AG20443 (cell line): ENCODE measurements around the gene UBE2E3.

Experiments
- DNase-seq: peaks from one replicate; pipeline ENCODE4 v3.0.0; 2012; ENCODE audit warnings: low spot score, mixed read lengths

The UBE2E3 gene

DNA sequence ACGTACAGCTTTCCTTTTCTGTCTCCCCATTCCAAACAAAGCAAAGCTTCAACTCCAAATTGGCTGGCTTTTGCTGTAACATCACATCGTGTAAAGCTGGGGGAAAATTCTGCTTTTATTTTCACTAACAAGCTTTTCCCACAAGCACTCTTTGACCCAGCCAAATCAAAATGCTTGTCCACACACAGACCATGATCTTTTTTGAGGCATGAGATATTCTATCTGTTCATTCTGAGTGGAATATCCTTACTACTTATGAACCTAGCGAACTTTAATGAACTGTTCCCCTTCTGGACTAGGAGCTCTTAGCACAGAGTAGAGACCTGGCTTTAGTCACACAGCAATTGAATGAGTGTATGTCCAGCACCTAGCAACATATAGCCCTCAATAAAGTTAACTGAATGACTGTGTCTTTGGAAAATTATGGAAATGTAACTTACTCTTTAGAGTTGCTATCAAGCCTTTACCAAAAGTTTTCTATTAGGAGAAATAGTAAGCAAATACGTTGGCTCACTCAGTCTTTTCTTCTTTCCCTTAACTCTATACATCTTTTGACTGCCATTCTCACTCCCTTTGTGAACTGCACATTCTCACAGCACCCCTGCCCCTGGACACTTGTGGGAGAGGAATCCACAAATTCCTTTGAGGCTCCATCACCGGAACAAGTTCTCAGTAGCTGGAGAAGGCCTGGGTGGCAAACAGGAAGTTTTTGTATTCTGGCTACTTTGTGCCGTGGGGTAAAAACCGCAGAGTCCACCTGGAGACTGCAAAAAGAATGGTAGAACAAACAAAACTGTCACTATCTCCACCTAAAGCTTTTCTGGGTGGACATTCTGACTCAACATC is 1.3 kb upstream of the UBE2E3 start:
- DNase-seq = peak; percentile 53

DNA sequence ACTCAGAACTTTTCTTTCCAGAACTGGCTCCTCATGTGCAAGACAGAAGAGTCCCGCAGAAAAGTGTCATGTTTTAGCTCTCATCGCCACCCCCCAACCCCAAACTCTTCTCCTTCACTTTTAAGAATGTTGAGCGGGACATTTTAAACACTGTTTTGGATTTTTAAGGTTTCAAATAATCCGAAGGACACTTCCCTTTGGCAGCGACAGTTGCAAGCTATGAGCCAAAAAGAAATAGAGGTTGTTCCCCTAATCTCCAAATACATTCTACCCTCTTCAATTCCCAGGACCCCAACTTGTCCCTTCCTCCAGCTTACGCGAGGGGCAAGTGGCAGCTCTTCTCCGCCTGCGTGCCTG is 678 bp upstream of the UBE2E3 start:
- no peak for DNase-seq

DNA sequence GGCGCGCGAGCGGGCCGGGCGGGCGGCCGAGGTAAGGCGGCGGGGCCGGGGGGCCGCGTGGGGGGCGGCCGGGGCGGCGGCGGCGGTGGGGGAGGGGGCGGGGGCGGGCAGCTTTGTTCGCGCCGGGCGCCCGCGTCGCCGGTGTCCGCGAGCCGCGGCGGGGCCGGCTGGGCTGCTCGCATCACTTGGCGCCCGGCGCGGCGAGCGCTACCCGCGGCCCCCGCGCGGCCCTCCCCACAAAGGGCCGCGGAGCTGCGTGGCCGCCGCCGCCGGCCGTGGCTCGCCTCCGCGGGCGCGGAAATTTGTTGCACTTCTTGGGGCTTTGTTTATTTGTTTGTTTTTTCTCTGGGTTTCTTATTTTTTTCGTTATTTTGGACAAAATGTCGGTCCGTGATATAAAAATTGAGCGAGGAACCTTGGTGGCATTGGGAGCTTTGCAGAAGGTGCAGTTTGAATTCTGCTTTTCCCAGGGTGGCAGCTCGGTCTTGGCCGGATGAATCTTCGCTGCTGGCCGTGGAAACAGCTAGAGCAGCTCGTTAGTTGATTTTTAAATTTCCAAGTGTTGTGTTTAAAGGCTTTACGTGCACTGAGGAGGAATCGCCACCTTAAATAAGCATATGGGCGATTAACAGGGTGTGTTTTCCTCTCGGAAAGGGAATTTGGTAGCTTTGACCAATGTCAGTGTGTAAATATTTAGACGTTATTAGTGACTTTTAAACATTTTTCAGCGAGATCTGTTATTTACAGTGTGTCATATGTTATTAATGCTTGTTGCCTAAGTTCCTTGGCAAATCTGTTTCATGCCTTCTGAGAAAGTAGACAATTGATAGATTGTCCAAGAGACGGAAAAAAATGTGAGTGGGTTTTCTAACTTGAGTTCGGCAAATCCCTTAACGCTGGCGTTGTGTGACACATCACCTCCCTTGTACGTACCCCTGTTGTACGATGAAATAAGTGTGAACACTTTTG is 822 bp downstream of the UBE2E3 start:
- peak; percentile 66 for DNase-seq

DNA sequence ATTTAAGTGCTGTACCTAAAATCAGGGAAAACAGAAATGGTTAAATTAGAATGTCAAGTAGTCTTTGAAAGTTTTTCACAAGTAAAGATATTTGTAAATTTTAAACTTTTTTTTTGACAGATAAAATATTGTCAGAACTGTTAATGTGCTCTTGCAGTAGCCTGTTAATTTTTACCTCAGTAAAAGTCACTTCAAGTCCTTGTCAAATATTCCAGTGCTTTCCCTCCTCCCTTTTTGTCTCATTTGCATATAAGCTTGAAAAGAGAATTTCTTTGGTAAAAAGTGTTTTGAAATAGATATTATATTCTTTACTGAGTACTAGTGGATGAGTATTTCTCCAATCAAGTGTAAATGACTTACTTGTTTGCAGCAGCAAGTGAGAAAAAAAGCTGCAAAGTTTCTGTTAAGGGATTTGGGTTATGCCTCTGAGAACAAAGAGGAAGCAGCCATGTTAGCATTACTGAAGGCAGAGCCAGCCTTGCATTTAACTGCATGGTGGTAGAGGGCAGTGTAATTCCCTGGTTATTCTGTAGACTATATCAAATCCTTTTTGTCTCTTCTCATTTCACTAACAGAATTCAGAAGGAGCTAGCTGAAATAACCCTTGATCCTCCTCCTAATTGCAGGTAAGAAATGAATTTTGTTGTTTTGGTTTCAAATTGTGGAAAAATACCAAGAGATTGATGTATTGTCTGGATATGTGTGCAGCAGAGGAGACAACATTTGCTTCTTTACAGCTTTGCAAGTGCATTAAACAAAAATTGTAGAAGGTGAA is 3.2 kb downstream of the UBE2E3 start:
- peak; percentile 39 for DNase-seq

DNA sequence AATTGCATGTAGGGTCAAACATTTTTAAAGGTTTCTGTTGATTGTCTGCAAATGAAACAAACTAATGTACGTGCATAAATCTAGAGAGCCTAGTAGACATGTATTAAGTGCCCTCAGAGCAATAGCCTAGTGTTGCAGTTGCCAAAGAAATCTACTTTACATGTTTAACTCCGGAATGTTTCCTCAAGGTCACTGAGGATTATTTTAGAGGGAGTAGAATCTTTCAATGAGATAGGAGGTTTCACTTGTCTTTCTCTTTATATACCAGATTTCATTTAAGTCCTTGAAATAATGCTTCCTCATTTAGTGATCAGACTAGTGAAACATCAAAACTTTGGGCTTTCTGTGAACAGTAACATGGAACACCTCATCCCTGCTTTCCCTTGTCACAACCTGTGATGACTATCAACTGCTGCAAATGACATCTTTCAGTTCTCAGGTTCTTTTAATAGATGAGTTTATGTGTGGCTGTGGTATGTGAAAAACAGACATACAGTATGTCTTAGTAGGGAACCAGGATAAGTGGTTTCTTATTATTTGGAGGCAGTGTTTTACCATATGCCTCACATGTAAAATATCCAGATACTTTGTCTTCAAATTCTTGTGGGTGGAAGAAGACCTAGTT is 5.5 kb downstream of the UBE2E3 start:
- DNase-seq = no peak

DNA sequence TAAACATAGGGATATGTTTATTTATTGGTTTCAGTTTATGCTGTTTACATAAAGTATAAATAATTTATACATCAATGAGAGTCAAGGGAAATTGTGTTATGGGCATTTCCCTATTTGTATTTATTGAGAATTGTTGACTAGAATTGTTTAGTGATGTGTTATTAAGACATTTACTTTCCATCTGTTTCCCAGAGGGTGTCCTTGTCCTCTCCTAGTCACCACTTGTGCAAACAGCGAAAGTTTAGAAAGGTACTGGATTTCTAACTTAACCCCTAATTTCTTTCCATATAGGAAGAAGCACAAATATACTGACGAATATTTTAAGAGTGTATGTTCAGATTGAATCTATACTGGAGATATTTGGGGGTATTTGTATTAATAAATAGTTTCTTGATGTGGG is 6.7 kb downstream of the UBE2E3 start:
- DNase-seq = no peak

DNA sequence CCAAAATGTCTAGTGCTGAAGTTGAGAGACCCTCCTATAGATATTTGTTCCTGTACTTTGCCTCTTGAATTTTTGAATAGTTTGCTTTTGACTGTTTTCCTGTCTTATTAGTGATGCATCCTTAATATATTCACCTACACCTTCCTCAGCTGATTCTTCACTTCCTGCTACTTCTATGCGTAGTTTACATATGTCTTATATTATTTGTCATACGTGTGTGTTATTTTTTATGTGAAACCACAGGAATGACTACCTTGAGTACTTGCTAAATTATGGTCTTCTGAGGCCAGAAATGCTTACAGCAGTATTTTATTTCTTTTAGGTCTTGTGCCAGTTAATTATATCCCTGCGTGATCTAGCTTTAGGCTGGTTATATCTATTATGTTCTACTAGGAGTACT is 9.9 kb downstream of the UBE2E3 start:
- no peak for DNase-seq

DNA sequence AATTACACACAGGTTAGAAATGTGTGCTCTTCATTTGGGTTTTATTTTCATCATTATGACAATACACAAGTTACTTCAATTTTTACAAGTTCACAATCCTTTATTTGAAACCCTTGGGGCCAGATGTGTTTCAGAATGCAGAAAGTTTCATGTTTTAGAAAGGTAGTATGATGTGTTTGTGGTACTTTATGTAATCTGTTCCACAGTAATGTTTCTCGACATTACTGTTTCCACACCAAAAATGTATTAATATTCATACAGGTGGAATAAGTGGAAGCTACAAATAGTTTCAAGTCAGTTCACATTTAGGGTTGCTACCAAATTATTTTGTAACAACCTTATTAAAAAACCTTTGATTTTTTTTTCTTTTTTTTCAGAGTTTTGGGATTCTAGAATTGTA is 10.4 kb downstream of the UBE2E3 start:
- no peak for DNase-seq

DNA sequence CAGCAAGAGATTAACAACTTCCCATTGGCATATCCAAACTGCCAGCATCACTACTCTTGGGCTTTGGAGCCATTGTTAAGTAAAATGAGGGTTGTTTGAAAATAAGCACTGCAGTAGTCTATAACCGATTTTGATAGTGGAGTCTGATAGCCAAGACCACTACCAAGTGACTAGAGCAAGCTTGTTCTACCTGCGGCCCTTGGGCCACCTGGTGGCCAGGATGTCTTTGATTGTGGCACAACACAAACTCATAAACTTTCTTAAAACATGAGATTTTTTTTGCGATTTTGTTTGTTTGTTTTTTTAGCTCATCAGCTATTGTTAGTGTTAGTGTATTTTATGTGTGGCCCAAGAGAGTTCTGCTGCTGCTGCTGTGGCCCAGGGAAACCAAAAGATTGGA is 11.0 kb downstream of the UBE2E3 start:
- no peak for DNase-seq

DNA sequence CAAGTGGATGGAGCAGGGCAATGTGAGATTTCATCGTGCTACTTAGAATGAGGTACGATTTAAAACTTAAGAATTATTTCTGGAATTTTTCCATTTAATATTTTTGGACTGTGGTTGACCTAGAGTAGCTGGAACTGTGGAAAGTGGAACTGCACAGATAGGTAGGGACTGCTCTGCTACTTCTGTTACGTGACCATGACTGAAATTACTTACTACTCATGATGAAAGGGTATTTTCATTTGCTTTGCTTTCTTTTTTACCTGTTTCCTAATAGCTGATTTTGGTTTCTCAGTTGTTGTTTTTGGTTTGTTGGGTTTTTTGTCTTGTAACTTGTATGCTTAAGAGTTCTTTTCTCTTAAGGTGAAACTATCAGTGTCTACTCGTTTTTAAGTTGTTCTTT is 11.4 kb downstream of the UBE2E3 start:
- no peak for DNase-seq

DNA sequence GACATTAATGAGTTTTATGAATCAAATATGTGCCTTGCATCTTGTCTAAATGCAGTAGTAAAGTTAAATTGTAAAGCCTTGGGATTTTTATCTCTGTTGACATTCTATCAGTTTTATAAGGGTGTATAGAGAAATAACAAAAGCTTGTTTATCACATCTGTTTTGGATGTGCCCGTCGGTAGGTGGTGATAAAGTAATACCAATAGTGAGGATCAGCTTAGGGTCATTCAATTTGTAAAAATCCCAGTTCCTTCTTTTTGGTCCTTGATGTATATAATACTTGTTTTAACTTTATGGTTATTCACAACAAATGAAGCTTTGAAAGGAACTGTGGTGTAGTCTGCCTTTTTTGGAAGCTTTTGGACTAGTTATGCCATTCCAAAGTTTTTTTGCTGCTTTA is 12.6 kb downstream of the UBE2E3 start:
- no peak for DNase-seq

DNA sequence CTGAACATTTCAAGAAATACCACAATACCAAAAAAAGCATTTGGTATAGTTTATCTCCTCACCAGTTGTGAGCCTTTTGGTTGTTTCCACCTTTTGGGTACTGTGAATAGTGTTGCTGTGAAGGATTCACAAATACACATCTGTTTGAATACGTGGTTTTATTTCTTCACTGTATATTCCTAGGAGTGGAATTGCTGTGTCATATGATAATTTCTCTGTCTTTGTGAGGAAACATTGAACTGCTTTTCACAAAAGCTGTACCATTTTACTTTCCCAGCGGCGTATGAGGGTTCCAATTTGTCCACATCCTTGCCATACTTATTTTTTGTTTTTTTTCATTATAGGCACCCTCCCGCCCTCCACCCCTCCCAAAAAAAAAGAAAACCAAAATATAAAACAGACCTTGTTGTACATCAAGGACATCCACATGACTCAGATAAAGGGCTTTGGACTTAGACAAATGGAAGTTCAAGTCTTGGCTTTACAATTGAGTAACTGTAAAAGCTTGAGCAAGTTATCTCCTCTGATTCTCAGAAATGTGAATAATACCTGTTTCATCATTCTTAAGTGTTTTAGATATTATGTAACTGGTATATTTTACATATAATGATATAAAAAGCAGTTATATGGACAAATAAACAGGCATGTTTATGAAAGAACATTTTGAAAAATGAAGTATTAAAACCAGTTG is 19.0 kb downstream of the UBE2E3 start:
- no peak for DNase-seq

DNA sequence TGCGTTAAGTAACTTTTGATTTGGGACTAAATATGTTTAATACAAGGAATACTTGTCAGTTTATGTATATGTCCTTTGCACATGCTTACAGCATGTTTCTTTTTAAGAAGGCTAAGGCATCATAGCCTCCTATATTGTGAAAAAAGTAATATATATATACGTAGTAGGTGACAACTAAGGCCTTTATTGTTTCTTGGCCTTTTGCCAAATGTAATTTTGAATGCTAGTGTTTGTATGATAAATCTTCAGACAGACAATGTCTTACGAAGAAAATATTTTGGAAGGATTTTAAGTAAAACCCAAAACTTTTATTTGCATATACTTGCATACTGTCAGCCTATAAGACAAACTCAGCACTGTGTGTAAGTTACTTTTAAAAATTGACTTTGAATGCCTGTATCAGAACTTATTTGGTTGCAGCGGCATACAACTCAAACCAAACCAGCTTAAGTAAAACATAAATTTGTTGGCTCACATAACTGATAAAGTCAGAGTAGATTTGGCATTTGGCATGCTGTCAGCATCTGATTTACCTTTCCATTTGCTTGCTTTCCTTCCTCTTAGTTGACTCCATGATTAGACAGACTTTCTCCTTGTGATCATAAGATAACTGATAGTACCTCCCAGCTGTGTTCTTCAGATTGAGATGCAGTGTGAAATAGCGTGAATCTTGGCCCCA is 24.4 kb downstream of the UBE2E3 start:
- DNase-seq = no peak

DNA sequence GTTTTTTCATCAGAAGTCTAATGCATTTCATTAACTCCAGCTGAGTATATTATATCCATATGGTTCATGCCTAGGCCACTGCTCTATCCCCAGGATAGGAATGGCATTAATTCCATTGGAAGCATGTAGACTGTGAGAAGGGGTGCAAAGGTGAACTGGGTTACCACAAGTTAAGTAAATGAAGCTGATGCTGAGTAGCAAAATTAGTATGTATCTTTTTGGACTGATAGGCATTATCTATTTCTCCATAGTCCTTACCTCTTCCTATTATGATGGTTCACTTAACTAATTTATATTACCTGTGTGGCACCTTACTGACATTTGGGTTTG is 24.9 kb downstream of the UBE2E3 start:
- DNase-seq = no peak

DNA sequence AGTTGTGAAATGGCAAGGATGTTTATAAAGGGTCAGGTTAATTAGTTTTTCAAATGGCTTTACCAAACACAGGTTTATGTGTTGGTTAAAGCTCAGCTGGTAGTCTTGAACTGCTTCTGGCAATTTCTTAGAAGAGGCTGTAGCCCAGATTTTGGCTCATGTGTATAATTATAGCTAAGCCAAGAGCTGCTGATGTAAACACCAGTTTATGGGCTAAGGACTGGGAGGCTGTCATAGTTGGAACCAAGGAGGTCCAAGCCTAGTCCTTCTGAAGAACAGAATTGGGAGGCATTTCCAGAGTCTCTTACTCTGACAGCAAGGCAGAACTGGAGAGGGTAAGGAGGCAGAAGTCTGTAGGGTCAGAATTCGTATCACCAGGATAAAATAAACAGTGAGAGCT is 25.4 kb downstream of the UBE2E3 start:
- DNase-seq = no peak

DNA sequence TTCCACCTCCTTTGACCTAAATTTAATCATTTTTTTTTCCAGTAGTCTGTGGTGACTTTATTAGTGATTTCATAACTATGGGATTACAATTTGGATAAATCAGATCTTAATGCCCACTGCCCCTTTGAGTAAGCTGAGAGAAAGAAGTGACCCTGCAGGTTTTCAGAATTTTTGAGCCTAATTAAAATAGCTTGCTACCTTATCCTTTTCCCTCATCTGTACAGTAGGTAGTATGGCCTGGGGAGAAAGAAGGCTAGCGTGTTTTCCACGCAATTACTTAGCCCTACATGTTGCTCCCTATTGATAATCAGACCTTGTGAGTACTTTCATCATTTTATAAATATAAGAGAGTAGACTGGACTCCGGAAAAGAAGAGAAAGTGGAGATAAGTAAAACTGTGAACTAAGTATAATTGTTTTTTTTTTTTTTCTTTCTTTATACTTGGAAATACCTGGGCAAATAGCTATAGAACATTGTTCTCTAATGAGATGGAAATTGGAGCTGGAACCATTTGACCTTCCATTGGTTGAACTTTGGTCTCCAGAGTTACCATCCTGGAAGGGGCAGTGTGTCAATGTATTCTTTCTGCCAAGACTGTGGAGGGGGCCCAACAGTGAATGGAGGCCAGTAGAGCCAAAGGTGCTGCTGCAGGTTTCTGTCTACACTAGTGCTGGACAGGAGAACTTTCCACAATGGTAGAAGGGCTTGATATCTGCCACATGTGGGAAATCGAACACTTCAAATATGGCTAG is 26.9 kb downstream of the UBE2E3 start:
- no peak for DNase-seq

DNA sequence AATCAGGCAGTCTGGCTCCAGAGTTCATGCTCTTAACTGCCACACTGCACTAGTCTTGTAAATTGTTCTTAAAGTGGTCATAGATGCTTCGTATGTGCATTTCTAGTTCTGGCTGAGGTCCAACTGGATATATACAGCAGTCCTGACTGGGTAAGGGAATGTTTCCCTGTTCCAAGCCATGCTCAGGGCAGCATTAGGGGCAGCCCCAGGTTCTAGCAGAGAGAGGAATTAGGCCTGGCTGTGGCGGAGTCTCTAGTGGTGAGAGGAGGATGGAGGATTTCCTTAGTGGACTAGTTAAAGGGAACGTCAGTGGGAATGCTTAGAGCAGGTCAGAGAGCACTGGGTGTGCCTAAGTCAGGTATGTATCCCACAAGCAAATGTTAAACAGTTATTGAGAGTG is 28.0 kb downstream of the UBE2E3 start:
- DNase-seq = no peak

DNA sequence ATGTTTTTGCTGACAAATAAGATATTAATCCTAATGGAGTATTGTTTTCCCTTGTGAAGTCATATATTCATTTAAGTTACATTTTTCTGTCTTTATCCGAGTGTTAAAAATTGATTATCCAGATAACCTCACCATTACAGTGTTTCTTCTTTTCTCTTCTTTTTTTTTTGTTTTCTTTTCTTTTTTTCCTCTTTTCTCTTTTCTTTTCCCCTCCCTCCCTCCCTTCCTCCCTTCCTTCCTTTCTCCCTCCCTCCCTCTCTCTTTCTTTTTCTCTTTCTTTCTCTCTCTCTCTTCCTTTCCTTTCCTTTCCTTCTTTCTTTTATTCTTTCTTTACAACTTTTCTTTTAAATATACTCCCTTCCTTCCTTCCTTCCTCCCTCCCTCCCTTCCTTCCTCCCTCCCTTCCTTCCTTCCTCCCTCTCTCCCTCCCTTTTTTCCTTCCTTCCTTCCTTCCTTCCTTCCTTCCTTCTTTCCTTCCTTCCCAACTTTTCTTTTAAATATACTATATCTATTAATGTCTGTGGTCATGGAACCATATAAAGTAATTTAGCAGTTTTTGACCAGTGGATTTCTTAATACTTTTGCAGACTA is 40.9 kb downstream of the UBE2E3 start:
- DNase-seq = no peak

DNA sequence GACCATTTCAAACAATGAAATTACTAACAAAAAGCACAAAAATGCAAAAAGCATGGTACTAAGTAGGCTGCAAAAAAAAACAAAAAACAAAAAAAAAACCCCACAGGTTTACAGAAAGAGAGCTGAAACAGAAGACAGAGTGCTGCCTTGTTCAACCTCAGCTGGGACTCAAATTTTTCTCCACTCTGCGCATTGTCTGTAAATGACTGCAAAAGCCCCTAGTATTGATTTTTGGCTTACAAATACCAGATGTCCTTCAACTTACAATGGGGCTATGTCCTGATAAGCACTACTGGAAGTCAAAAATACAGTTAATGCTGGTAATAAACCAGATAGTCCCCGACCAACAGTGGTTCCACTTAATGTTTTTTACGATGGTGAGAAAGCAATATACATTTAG is 42.2 kb downstream of the UBE2E3 start:
- no peak for DNase-seq

DNA sequence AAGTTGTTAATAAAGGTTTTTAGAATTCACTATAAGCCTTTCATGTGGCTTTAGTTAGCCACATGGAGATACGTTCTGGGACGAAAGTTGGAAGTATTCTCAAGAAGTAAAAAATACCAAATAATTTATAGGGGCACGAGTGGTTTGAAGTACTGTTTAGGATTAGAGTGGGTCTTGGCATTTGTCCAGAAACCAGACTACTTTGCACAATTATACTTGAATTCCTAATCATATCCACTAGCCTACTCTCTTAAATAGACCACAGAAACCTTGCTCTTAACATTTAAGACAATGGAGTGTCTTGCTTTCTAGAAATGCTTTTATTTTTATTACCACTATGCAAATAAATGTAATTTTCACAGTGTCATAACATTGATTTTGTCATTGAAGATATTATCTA is 44.6 kb downstream of the UBE2E3 start:
- DNase-seq = no peak
